SJCRH30 (cell line): ENCODE results near the gene ULBP1. TPM values are rescaled to one million over a fixed set of nuclear protein-coding genes. Genes with fewer than 3 reads are reported as not detected.
A peak's percentile ranks its signal among the peaks of the same experiment; 100 is the strongest.
"Not testable (repeated sequence)": the region's sequence is repeated elsewhere in the genome, so short reads cannot be mapped to it uniquely, and the experiment has no call there.

Source experiments
- DNase-seq, 2 experiments: peaks; one replicate each; pipeline ENCODE4 v3.0.0-alpha.2; 2015 to 2020
- H3K27ac ChIP-seq: fragments of 250-450 bp; sonication (Bioruptor Pico); 2 replicates; pipeline ENCODE4 v1.5.1; 2020; ENCODE audit warnings: mild to moderate bottlenecking, moderate library complexity
- H3K27me3 ChIP-seq: fragments of 250-450 bp; sonication (Bioruptor Pico); 2 replicates; pipeline ENCODE4 v1.5.1; 2020; ENCODE audit warnings: mild to moderate bottlenecking, moderate library complexity
- H3K36me3 ChIP-seq: fragments of 250-450 bp; sonication (Bioruptor Pico); 2 replicates; pipeline ENCODE4 v1.5.1; 2020; ENCODE audit warnings: mild to moderate bottlenecking, moderate library complexity
- H3K4me1 ChIP-seq: fragments of 250-450 bp; sonication (Bioruptor Pico); 2 replicates; pipeline ENCODE4 v1.5.1; 2020; ENCODE audit warnings: mild to moderate bottlenecking, moderate library complexity
- H3K4me3 ChIP-seq: fragments of 250-450 bp; sonication (Bioruptor Pico); 2 replicates; pipeline ENCODE4 v1.5.1; 2020; ENCODE audit warnings: mild to moderate bottlenecking, moderate library complexity
- H3K9me3 ChIP-seq: fragments of 250-450 bp; sonication (Bioruptor Pico); replicated peaks from 2 replicates; pipeline ENCODE4 v1.5.1; 2020; ENCODE audit warnings: mild to moderate bottlenecking, moderate library complexity
- total RNA-seq: library from RNA; depleted of rRNA; stranded (reverse); fragments of >200 nt; shearing (Covaris generic); gene quantifications from 2 replicates; pipeline ENCODE4 v1.2.3, GENCODE V29; 2014

Gene ULBP1
- total RNA-seq, 1 experiment from 2014 or later, result 1.7 TPM

DNA sequence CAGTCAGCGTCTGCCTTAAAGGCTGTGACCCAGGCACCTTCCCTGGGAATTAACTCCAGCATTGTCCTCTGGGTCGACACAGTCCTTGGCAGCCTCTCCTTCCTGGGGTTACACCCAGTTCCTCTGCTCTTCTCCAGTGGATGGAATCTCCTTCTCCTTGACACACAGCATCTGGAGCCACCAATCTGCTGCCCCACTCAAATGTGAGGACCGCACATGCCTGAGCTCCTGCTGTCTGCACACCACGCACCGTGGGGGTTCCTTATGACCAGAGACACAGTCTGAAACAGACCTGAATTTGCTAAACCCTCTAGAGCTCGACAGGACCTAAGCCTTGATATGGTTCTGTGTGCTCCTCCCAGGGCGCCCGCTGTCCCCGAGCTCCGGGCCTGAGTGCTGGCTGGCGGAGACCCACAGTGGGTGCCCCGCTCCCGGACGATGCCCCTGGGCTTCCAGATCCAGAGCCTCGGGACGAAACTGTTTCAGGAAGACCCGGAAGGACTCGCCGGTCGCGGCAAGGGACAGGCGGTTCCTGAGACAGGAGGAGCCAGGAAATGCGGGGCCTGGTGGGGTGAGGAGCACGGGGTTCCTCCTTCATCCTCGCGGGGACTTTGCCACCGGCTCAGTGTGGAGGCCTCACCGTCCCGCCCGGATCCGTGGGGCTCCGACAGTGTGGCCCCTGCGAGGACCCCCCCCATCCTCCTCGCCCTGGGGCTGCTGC lies 38.3 kb upstream of the ULBP1 start:
- Histone ChIP-seq H3K36me3 (no peaks in the 10 kb centered on the region), H3K4me3 (peak overlapping the region; percentile 48), H3K9me3 (no peaks in the 10 kb centered on the region), H3K27ac (no peak overlapping the region), H3K4me1 (peaks cover 3% of the 10 kb centered on the region; the same call in 1 of the 2 replicates), H3K27me3 (peaks cover 12% of the 10 kb centered on the region)
- DNase-seq, result no peak

DNA sequence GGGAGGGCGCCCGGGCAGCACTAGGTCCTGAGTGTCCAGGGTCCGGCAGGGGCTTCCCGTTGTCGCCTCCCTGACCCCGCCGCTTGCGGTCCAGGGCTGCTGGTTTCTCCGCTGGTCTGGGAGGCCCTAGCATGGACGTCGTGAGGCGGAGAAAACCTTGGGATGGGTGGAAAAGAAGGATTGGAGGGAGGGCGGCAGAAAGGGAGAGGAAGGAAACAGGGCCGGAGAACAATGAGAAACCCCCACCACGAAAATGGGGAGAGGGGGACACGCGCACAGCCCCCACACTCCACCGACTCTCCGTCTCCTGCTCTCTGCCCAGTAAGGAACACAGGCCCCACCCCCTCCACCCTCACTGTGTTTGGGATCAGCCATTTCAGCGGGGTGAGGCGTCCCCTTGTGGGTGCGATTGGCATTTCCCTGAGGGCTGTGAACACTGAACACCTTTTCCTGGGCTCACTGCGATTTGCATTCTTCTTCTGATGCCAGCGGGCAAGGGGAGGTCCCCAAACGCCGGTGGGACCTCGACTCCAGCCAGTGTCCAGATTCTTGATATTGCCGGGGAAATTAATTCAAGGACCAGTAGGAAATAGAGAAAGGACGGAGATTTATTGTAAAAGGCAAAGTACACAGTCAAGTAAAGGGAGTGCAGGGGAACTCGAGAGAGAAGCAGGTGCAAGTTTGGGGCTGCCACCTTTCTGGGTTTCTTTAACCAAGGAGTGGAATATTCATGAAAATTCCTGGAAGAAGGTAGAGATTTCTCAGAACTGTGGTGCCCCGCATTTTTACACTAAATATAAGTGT lies 37.6 kb upstream of the ULBP1 start:
- Histone ChIP-seq H3K4me3 (peak overlapping the region; percentile 48), H3K27ac (no peak overlapping the region), H3K36me3 (no peaks in the 10 kb centered on the region), H3K9me3 (no peaks in the 10 kb centered on the region), H3K4me1 (peaks cover 3% of the 10 kb centered on the region; the same call in 1 of the 2 replicates), H3K27me3 (peaks cover 10% of the 10 kb centered on the region)
- DNase-seq, result peak; percentile 91 to 95

DNA sequence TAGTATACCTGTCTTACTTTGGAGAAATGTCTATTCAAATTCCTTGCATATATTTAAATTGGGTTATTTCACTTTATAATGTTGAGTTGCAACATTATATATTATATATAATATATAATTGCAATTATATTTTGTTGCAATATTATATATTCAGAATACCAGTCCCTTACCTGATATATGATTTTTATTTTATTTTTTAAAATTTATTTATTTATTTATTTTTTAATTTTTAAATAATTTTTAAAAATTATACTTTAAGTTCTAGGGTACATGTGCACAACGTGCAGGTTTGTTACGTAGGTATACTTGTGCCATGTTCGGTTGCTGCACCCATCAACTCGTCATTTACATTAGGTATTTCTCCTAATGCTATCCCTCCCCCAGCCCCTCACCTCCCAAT lies 36.7 kb upstream of the ULBP1 start:
- H3K4me3 ChIP-seq, H3K36me3 ChIP-seq, DNase-seq, H3K9me3 ChIP-seq, H3K4me1 ChIP-seq, H3K27ac ChIP-seq: not testable (repeated sequence)
- H3K27me3 ChIP-seq, result peaks cover 12% of the 10 kb centered on the region

DNA sequence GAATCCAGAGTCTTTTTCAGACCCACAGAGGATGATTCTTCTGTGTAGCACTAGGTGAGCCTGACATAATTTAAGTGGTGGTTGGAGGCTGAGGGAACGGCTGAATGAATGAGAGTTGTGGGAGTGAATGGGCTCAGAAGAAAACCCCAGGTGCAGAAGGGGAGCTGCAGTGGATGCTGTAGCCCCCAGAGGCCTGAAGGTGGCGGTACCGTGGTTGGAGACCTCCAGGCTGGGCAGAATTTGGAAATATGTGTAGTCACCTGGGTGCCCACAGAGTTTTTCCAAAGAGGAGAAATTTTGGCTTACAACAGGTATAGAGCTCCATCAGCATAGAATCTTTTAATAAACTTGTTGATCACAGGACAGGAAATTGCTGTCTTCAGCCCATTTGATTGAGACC lies 34.3 kb upstream of the ULBP1 start:
- H3K36me3 ChIP-seq, result no peaks in the 10 kb centered on the region
- DNase-seq, result peak in 1 of 2 experiments; percentile 48
- H3K4me1 ChIP-seq, result peaks cover 3% of the 10 kb centered on the region; the same call in 1 of the 2 replicates
- no peaks in the 10 kb centered on the region for H3K9me3 ChIP-seq
- peaks cover 17% of the 10 kb centered on the region for H3K27me3 ChIP-seq
- H3K27ac ChIP-seq, result no peak overlapping the region
- H3K4me3 ChIP-seq, result no peak overlapping the region

DNA sequence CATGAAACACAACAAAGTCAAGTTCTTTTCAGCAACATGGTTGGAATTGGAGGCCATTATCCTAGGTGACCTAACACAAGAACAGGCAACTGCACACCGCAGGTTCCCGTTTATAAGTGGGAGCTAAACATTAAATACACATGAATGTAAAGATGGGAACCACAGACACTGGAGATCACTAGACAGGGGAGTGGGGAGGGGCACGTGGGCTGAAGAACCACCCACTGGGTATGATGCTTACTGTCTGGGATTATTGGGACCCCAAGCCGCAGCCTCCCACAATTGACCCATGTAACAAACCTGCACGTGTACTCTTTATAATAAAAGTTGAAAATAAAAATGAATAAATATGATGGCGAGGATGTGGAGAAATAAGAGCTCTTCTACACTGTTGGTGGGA lies 32.2 kb upstream of the ULBP1 start:
- no peaks in the 10 kb centered on the region for H3K9me3 ChIP-seq
- H3K4me3 ChIP-seq, result no peak overlapping the region
- no peak for DNase-seq
- no peaks in the 10 kb centered on the region for H3K4me1 ChIP-seq
- peaks cover 22% of the 10 kb centered on the region for H3K27me3 ChIP-seq
- H3K27ac ChIP-seq, result no peak overlapping the region
- no peaks in the 10 kb centered on the region for H3K36me3 ChIP-seq

DNA sequence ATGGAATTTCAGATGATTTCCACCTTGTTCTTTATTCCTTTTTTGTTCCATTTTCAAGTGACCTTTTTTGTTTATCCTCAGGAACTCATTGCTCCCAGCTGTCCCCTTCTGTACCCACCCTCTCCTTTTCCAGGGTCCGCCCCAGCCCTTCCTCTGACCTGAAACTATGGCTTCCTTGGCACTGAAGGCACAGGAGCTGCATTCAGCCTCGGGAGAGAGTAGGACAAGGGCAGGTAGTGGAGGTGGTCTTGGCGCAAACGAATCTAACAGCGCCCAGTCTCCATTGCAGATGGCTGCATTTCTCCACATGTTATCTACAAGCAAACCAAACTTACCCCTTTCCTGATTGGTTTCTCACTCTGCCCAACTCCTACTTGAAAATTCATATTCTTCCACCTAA lies 30.7 kb upstream of the ULBP1 start:
- DNase-seq, result no peak
- no peaks in the 10 kb centered on the region for H3K9me3 ChIP-seq
- no peaks in the 10 kb centered on the region for H3K36me3 ChIP-seq
- H3K4me3 ChIP-seq, result no peak overlapping the region
- no peaks in the 10 kb centered on the region for H3K4me1 ChIP-seq
- peaks cover 22% of the 10 kb centered on the region for H3K27me3 ChIP-seq
- no peak overlapping the region for H3K27ac ChIP-seq

DNA sequence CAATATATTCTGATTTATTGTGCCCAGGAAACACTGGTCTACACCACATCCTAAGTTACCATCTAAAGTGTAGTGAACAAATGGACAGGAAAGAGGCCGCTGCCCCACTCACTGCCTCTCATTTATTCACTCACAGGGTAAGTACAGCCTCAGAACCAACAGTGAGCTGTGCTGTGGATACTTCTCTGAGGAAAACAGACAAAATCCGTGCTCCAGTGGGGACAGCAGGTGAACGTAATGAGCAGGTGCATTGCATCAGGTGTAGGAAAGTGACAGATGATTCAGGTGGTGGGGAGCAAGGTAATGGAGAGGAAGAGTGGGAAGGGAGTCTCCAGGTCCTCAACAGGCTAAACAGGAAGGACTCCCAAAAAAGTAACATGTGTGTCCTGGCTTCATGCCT lies 30.3 kb upstream of the ULBP1 start:
- H3K4me1 ChIP-seq, result no peaks in the 10 kb centered on the region
- no peaks in the 10 kb centered on the region for H3K36me3 ChIP-seq
- peaks cover 25% of the 10 kb centered on the region for H3K27me3 ChIP-seq
- no peaks in the 10 kb centered on the region for H3K9me3 ChIP-seq
- no peak overlapping the region for H3K4me3 ChIP-seq
- DNase-seq, result no peak
- H3K27ac ChIP-seq, result no peak overlapping the region

DNA sequence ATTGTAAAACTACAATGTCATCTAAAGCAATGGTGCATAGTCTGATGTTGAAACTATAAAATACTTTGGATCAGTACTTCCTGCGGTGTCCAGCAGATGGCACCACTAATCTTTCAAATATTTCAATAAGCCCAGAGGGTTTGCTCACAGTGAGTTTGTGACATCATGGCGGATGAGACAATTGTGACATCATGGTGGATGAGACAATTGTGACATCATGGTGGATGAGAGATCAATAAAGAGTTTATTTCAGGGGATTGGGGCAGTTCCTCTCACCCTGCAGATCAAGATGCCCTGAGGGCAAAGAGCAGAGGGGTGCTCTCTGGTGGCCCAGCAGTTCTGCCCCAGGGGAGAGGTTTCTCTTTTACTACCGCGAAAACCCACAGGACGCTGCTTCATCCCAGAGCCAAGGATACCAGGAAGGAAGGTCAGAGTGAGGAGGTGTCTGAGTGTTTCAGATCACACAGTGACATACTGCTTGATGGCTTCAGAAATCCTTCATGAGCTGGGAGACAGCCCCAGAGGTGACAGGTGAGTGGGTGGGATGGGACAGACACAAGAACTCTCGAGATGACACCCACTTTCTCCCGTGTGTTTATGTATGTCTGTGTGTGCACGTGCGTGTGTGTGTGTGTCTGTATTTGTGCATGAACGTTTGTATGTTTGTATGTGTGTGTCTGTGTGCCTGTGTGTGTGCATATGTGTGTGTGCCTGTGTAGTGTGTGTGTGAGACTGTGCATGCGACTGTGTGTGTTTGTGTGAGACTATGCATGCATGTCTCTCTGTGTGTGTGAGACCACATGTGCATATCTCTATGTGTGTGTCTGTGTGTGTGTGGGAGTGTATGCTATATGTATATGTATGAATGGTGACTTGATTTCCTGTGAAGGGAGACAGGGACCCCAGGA lies 29.2 kb upstream of the ULBP1 start:
- peak; percentile 64 to 87 for DNase-seq
- Histone ChIP-seq H3K27ac (no peak overlapping the region), H3K4me1 (no peaks in the 10 kb centered on the region), H3K4me3 (no peak overlapping the region), H3K36me3 (no peaks in the 10 kb centered on the region), H3K9me3 (no peaks in the 10 kb centered on the region), H3K27me3 (peaks cover 35% of the 10 kb centered on the region)

DNA sequence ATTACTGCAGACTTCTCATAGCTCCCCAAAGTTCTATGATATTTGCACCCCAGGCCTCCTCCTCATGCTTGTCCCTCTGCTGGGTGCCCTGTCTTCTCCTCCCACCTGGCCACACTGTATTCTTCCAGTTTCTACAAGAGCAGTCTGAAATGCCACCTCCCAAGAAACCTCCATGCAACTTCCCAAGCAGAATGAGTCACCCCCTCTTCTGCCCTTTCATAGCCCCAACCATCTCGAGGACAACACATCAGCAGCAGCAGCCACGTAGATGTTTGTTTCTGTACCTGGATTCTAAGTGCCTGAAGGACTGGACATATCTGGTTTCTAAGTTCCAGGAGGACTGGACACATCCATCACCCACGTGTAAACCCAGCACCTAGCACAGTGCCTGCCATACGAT lies 28.5 kb upstream of the ULBP1 start:
- Histone ChIP-seq H3K27ac (no peak overlapping the region), H3K4me1 (no peaks in the 10 kb centered on the region), H3K27me3 (peaks cover 35% of the 10 kb centered on the region), H3K36me3 (no peaks in the 10 kb centered on the region), H3K9me3 (no peaks in the 10 kb centered on the region), H3K4me3 (no peak overlapping the region)
- DNase-seq, result no peak

DNA sequence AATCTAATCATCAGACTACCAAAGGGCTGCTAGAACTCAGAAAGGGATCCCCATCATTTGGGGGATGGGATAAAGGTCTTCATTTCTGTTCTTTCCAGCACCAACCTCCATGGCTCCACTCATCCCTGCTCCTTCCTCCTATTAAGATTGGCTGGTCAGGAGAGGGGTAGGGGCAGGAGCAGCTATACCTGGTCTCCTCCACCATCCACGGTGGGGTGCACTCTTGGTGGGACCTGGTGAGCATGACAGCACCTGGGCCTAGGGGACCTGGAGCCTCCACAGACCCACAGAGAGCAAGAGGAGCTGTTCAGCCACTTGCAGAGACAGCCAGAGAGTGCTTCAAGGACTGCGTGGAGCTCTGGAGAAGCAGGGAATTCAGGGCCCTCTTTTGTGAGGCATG lies 28.1 kb upstream of the ULBP1 start:
- no peak for DNase-seq
- no peak overlapping the region for H3K27ac ChIP-seq
- no peak overlapping the region for H3K4me3 ChIP-seq
- no peaks in the 10 kb centered on the region for H3K36me3 ChIP-seq
- H3K9me3 ChIP-seq, result no peaks in the 10 kb centered on the region
- H3K27me3 ChIP-seq, result peaks cover 37% of the 10 kb centered on the region
- no peaks in the 10 kb centered on the region for H3K4me1 ChIP-seq

DNA sequence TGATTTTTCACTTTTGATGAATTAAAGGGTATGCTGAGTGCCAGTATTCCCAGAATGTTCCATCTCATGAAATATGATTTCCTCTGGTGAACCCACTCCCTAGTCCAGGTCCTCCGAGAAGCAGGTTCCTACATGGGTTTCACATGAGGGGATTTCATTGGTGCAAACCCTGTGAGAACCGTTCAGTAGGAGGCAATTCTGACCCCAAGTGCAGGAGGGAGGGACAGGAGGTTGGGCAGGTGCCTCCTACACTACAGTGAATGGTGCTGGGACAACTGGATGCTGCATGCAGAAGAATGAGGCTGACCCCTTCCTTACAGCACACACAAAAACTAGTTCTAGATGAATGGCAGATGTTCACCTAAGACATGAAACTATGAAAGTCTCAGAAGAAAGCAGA lies 27.0 kb upstream of the ULBP1 start:
- DNase-seq, result no peak
- no peaks in the 10 kb centered on the region for H3K9me3 ChIP-seq
- no peak overlapping the region for H3K4me3 ChIP-seq
- H3K27me3 ChIP-seq, result peaks cover 33% of the 10 kb centered on the region
- no peak overlapping the region for H3K27ac ChIP-seq
- no peaks in the 10 kb centered on the region for H3K4me1 ChIP-seq
- H3K36me3 ChIP-seq, result no peaks in the 10 kb centered on the region

DNA sequence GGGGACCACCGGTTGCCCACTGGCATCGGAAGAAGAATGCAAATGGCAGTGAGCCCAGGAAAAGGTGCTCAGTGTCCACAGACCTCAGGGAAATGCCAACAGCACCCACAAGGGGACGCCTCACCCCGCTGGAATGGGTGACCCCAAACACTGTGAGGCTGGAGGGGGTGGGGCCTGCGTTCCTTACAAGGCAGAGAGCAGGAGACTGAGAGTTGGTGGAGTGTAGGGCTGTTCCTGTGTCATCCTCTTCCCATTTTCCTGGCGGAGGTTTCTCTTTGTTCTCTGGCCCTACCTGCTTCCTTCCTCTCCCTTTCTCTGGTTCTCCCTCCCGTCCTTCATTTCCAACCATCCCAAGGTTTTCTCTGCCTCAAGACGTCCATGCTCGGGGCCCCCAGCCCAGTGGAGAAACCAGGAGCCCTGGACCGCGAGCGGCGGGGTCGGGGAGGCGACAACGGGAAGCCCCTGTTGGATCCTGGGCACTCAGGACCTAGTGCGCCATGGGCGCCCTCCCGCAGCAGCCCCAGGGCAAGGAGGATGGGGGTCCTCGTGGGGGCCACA lies 25.7 kb upstream of the ULBP1 start:
- Histone ChIP-seq H3K4me3 (peak overlapping the region; percentile 48), H3K27me3 (peaks cover 33% of the 10 kb centered on the region)
- not testable (repeated sequence) for H3K9me3 ChIP-seq, DNase-seq, H3K36me3 ChIP-seq, H3K27ac ChIP-seq, H3K4me1 ChIP-seq

DNA sequence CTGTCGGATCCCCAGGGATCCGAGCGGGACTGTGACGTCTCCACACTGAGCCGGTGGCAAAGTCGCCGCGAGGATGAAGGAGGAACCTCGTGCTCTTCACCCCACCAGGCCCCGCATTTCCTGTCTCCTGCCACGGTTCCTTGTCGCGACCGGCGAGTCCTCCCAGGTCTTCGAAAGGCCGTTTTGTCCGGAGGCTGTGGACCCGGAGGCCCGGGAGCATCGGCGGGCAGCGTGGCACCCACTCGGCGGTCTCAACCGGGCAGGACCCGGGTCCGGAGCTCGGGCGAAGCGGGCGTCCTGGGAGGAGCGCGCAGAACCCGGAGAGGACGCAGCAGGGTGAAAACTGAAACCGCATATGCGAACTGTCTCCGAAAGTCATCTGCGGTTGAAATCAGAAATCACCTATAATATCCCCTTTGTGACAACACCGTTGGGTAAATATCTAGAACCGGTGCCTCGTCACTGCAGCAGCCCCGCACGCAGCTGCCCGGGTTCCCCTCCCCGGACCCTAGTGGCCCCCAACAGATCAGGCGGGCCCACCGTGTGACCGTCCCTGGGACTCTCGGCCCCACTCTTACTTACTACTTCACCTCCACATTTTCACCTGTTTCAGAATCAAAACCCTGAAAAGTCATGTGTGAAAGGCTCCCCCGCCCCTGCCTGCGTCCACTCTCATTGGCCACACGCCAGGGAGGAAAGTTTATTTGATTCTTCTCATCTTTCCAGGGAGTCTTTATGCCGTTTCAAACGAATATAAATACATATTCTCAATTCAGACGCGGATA lies 25.0 kb upstream of the ULBP1 start:
- H3K36me3 ChIP-seq, result no peaks in the 10 kb centered on the region
- H3K4me1 ChIP-seq, result no peaks in the 10 kb centered on the region
- DNase-seq, result peak in 1 of 2 experiments; percentile 35
- H3K27ac ChIP-seq, result no peak overlapping the region
- peak overlapping the region; percentile 48 for H3K4me3 ChIP-seq
- H3K27me3 ChIP-seq, result peaks cover 29% of the 10 kb centered on the region
- H3K9me3 ChIP-seq, result no peaks in the 10 kb centered on the region

DNA sequence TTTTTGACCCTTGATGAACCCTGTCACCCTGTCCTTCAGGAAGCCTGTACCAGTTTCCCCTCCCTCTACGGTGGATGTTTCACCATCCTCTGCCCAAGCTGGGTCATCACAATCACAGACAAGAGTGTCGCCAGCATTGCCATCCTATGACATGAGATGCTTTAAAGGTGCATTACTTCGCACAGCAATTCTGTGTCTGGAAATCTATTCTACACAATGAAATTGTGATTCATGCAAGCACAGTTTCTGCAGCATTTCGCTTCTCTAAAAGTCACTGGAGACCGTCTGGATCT lies 24.4 kb upstream of the ULBP1 start:
- no peaks in the 10 kb centered on the region for H3K9me3 ChIP-seq
- no peak overlapping the region for H3K27ac ChIP-seq
- DNase-seq, result no peak
- no peaks in the 10 kb centered on the region for H3K36me3 ChIP-seq
- no peak overlapping the region; the same call in 1 of the 2 replicates for H3K4me3 ChIP-seq
- H3K27me3 ChIP-seq, result peaks cover 29% of the 10 kb centered on the region
- H3K4me1 ChIP-seq, result no peaks in the 10 kb centered on the region
